ENCODE measurements around the gene GALNT16.

Gene GALNT16

GRCh38 chr14:69370061-69370460 lies 110.1 kb downstream of the GALNT16 start:
- no peak for DNase-seq

GRCh38 chr14:69372146-69372545 lies 112.2 kb downstream of the GALNT16 start:
- DNase-seq = no peak

GRCh38 chr14:69373104-69373503 lies 113.1 kb downstream of the GALNT16 start:
- DNase-seq = no peak

GRCh38 chr14:69374235-69374634 lies 114.3 kb downstream of the GALNT16 start:
- DNase-seq = no peak

- no peak for DNase-seq
These were observed 115.2 kb downstream of the GALNT16 start for GRCh38 chr14:69375182-69375581.

- no peak for DNase-seq
These were observed 115.8 kb downstream of the GALNT16 start for GRCh38 chr14:69375722-69376121.

GRCh38 chr14:69376439-69376838 lies 116.5 kb downstream of the GALNT16 start:
- no peak for DNase-seq

- DNase-seq = no peak
These were observed 118.3 kb downstream of the GALNT16 start for GRCh38 chr14:69378274-69378673.

GRCh38 chr14:69387311-69387710 lies 127.4 kb downstream of the GALNT16 start:
- no peak for DNase-seq

GRCh38 chr14:69391400-69391799 lies 131.4 kb downstream of the GALNT16 start:
- DNase-seq = peak; percentile 25

- no peak for DNase-seq
These were observed 132.5 kb downstream of the GALNT16 start for GRCh38 chr14:69392481-69392880.

- no peak for DNase-seq
These were observed 136.0 kb downstream of the GALNT16 start for GRCh38 chr14:69395929-69396328.

- peak; percentile 98 for DNase-seq
These were observed 138.3 kb downstream of the GALNT16 start, which contains the start of the genes ERH and SLC39A9 for GRCh38 chr14:69398053-69398817. TSS of gene ERH (minus strand) at chr14:69398299. CDS start at chr14:69398233, 66 bp downstream. TSS of gene SLC39A9 (plus strand) at chr14:69398692. CDS start at chr14:69399370, 678 bp downstream.

GRCh38 chr14:69398818-69399210 lies 138.9 kb downstream of the GALNT16 start:
- no peak for DNase-seq

GRCh38 chr14:69399750-69400149 lies 139.8 kb downstream of the GALNT16 start:
- DNase-seq = no peak

GRCh38 chr14:69400154-69400553 lies 140.2 kb downstream of the GALNT16 start:
- DNase-seq = no peak

GRCh38 chr14:69401841-69402240 lies 141.9 kb downstream of the GALNT16 start:
- no peak for DNase-seq

GRCh38 chr14:69404478-69404877 lies 144.5 kb downstream of the GALNT16 start:
- no peak for DNase-seq

- no peak for DNase-seq
These were observed 144.9 kb downstream of the GALNT16 start for GRCh38 chr14:69404883-69405282.

- DNase-seq = no peak
These were observed 145.8 kb downstream of the GALNT16 start for GRCh38 chr14:69405762-69406161.
